GM18526 (cell line): Measurements from ENCODE around the gene PJA2.

Experiments
- POLR2A ChIP-seq: IDR thresholded peaks from 3 replicates; pipeline ENCODE4 v1.6.1; 2011; ENCODE audit not compliant: insufficient read length; ENCODE audit errors: extremely low read depth

PJA2 gene

DNA sequence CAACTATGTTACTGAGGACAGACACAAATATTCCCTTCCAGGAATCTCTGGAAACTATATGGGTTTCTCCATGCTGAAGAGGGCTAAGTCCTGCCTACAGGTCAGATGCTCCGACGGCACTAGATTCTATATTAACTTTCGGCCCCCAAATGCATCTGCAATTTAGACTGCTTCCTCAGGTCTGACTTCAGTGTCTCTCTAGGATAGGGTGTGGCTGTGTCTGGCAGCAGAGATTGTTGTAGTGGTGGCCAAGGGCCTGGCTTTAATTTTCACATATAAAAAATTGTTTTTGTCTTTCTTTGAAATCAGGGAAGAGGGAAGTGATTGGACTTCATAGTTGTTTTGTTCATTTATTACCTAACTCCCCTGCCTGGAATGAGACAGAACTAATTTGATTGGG, 101.8 kb downstream of the PJA2 start:
- TF ChIP-seq POLR2A, result no peak

DNA sequence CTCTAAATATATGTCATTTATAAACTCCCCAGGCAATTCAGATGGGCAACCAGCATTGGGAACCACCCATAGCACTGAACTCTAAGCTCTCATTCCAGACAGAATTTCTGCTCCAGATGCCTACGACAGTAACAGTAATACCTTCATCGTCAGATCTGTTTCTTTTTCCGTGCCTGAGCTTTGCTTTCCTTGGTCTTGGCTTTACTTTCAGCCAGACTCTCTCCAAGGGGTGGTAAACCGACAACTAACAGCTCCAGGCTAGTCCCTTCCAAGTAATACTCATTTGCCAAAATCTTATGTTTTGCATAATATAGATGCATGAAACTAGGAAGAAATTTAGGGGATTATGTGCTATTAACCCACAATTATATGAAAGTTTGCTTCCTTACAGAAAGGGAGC, 102.3 kb downstream of the PJA2 start:
- TF ChIP-seq POLR2A, result no peak

DNA sequence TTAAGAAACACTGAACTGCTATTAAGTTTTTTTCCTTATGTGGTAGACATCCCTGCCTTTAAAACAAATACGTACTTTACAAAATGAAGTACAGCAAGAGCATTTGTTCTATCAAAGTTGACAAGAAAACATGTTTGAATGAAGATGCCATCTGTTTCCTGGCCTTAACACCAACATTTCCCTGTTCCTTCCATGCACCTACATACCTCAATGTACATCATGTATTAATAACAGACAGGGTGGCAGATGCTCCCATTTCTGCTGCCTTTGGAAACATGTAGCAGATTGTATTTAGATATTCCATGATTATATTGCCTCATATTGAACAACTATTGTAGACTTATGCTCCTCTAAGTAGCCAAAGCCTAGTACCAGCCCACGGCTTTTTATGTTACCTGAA, 104.4 kb downstream of the PJA2 start:
- no peak for TF ChIP-seq POLR2A

DNA sequence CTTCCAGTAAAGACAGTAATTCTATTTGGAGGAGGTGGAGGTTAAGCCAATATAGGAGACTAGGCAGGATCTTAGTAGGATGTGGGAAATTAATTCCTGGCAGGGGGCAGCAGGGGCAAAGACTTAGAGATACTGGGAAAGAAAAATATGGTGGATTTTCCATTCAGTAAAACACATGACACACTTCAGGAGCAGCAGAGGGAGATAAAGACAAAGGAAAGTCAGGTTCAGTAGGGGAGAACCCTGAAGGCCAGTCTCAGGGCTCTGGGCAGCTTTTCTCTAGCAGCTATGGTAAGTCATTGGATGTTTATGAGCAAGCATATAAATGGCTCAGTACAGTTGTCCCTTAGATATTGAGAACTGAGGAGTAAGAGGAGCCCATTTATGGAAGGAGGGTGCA, 105.5 kb downstream of the PJA2 start:
- TF ChIP-seq POLR2A, result no peak

DNA sequence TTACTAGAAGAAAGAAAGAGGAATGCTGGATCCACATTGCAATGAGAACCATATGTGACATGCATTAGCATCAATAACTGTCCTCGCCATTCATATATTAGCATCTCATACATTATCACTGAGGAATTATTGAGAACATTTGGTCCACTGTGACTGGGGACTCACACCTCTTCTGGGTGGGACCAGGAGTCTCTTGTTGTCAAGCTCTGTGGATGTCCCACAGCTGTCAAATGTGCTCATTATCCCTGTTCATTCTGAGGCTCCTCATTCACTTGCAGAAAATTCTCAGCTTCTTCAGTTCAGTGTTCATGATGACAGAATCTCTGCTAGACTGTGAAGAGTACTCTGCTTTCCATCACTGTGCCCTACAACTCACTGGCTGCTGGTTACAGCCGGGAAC, 109.4 kb downstream of the PJA2 start:
- TF ChIP-seq POLR2A, result no peak

DNA sequence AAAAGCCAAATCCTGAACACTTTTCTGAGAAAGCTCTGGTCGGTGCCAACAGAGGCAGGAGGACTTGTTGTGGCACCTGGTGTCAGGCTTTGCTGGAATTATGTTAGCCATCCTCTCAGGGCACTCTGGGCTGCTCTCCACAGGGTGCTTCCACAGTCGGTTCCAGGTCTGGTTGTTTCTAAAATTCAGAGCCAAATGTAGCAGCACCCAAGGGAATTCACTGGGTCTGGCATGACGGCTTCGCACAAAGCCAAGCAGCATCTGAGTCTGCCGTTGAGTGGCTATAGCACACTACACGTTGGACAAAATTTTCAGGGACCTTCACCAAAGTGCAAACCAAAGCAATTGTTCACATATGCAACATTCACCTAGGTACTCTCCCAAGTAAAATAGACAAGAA, 110.2 kb downstream of the PJA2 start:
- no peak for TF ChIP-seq POLR2A

DNA sequence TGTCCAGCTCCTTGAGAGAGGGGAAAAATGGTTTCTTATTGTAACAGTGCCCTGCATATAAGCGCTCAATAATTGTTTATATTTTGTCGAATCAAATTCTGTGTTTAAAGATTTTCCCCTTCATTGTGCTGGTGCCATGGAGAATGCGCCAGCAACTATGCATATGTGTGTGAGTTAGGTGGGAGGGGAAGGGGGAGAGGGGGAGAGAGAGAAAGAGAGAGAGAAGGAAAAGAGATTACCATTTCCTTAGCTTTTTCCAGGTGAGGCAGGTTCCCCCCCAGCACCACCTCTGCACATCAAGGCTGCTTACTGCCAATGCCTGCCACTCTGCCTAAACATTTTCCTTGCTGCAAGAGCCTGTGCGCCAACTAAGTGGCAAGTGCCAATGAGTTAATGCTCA, 111.0 kb downstream of the PJA2 start:
- no peak for TF ChIP-seq POLR2A

DNA sequence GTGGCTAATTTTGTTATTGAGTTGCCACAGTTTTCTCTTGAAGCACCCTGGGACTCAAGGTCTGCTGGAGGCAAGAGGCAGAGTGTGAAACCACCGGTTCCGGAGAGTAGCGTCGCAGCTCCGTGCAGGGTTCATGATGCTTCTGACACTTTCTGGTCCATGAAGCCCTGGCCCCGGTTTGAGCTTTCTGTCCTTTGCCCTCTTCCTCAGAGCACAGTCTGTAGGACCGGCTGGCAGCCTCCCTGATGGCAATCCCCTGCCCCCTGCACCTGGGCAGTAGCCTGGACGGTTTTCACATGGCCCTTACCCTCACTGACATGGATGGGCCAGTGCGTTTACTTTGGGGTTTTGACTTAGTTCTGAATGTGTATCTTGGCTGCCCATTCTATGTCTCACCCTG, 111.9 kb downstream of the PJA2 start:
- TF ChIP-seq POLR2A, result no peak

DNA sequence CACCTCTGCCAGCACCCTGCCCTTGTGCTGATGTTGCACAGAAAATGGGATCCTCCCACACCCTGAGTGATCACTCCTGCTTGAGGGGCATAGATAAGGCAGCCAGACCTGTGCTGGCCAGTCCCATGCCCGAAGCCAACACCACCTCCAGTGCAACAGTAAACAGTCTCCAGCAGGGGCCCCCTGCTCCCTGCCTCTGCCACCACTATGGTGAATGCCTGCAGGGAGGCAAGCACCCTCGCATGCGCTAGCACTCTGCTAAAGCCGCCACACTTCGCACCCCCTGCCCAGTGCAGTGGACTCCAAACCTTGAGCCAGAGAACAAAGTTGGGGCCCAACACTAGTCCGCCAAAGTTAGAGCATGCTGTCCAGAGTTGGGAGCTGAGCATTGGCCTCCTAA, 118.7 kb downstream of the PJA2 start:
- no peak for TF ChIP-seq POLR2A

DNA sequence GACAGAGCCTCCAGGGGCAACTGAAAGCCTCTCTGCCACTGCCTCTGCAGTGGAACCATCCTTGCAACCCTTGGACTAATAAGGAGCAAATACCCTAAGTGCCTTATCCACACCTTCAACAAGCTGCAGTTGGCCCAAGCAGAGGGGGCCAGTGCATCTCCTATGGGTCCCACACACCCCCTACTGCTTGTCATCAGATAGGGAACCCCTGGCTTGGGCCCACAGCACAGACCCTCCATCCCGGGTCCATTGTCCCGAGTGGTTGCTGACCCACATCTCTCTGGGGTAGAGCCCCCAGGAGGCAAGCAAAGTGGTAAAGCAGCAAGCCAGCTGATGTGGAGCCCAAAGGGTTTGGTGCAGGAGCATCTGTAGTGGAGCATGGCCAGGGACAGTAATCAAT, 119.5 kb downstream of the PJA2 start:
- TF ChIP-seq POLR2A, result no peak
